ENCODE data around the gene NOPCHAP1.

NOPCHAP1 gene

DNA sequence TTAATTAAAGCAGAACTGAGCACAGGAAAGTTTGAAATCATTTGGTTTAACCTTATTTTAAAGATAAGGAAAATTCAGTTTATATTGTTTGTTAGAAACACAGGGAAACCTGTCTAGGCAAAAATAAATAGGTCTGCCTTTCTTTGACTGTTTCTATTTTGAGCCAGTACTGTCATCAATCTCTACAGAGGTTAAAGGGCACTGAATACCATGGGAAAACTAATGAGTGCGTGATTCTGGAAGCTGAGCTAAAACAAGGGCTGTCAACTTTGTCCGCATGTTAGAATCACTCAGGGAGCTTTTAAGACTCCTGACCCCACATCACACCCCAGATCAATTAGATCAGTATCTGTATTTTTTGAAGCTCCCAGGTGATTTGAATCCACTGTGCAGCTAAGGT lies 38.8 kb downstream of the NOPCHAP1 start:
- no peak for DNase-seq

DNA sequence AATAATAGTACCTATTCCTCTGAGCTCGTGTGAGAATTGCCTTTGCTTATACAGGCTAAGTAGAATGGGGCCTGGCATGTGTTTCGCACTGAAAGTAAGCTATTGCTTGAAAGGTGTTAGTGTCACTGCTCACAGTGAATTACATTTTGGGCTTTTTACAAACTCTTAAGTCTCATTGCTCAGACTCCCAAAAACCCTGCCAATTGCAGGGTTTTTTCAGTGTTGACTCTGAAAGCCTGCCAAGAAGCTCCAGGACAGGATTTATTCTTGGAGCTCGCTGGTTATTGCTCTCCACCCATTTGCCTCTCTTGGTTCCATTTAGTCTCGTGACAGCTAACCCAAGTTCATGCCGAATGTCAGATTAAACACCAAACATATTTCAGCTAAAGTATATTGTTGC lies 39.8 kb downstream of the NOPCHAP1 start:
- DNase-seq = no peak

DNA sequence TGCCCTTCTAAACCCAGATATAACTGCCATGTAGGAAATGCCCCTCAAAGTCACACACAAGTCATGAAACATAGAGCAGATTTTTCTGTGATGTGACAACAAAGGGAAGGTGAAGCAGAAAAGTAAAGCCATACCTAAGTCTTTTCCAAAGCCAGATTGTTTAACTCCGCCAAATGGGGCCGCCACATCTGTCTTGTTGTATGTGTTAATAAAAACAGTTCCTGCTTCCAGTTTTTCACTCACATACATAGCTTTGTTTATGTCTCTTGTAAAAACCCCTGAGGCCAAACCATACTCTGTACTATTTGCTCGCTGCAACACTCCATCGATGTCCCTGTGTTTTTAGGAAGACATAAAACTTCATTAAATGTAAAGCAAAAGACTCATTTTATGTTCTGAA lies 40.3 kb downstream of the NOPCHAP1 start:
- no peak for DNase-seq

DNA sequence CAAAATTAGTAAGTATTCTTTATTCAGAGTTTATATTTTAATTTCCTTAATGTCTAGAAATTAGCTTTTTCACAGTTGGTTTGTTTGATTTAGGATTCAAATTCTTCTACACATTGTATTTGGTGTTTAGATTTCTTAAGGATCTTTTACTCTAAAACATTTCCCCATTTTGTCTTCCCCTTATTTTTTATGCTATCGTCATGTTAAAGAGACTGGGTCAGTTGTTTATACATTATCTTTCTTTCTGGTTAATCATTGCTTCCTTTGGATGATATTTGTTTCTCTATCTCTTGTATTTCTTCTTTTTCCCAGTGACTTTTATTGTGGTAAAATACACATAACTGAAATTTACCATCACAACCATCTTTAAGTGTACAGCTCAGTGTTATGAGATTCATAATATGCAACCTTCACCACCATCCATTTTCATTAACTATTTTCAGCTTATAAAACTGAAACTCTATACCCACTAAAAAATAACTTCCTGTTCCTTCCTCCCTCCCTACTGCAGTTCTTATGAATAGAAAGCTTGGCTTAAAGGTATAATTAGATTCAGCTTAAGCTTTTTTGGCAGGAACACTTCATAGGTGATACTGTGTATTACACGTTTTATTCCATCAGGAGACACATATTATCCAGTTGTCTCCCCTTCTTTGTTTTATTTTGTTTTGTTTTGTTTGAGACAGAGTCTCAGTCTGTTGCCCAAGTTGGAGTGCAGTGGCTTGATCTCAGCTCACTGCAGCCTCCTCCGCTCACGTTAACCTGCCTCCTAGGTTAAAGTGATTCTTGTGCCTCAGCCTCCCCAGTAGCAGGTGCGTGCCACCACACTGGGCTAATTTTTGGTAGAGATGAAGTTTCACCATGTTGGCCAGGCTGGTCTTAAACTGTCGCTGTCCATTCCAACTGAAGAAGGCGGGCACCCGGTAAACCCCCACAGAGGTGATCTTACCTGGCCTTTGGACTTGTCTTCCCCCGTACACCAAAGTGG lies 45.0 kb downstream of the NOPCHAP1 start:
- peak; percentile 31 for DNase-seq

DNA sequence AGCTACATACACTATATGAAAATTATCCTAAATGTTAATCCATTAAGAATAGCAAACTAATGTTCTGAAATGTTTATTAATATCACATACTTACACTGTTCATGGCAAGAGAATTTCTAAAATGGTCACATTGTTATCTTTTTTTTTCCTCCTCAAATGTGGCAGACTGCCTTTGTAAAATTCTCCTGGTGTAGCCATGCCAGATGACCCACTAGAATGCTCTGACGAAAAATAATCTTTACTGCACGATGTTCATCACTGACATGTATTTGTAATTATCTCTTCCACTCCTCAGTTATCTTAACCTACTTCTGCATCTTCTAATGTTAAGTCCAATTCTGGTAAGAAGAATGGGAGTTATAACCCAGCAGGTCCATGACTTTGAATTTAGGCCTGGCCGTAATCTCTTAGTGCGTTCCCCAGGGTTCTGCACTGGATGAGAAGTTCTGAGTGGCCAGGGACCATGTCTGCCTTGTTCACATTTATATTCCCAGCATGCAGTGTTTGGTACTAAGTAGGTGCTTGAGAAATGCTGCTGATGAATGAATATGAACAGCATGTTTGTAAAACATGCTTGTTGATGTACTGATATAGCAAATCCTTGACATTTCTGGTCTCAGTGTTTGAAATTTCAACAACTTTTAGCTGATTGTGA lies 46.7 kb downstream of the NOPCHAP1 start:
- no peak for DNase-seq

DNA sequence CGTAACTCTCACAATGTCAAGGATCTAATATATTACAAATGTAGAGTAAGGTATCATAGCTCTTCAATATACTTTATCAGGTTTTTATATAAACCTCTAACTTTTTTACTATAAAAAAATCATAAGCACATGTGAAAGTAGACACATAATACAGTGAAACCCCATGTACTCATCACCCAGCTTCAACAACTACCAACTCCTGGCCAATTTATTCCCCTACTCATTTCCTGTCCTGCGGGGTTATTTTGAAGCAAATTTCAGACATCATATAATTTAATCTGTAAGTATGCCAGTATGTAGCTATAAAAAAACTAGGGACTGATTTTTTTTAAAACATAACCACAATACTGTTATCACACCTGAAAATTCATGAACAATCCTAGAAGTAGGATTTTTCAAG lies 47.7 kb downstream of the NOPCHAP1 start:
- DNase-seq = peak; percentile 47
